A673 (cell line): ENCODE results near the gene SP140L.

Source experiments
- EZH2 ChIP-seq: fragments of 200-600 bp; sonication (generic); IDR thresholded peaks from 2 replicates; pipeline ENCODE4 v1.6.1; 2017; ENCODE audit warnings: borderline replicate concordance, low read depth, mild to moderate bottlenecking, mixed read lengths, antibody characterized with exemption, low read length; ENCODE audit not compliant: poor library complexity, severe bottlenecking
- TF ChIP-seq, protein P1 (sequence below): fragments of 300-800, 200-600 bp; sonication (generic); conservative IDR thresholded peaks from 2 replicates; pipeline ENCODE4 v1.5.1; 2017; ENCODE audit warnings: low read depth, mild to moderate bottlenecking, antibody characterized with exemption, low read length, moderate library complexity, mixed read lengths

DNA sequence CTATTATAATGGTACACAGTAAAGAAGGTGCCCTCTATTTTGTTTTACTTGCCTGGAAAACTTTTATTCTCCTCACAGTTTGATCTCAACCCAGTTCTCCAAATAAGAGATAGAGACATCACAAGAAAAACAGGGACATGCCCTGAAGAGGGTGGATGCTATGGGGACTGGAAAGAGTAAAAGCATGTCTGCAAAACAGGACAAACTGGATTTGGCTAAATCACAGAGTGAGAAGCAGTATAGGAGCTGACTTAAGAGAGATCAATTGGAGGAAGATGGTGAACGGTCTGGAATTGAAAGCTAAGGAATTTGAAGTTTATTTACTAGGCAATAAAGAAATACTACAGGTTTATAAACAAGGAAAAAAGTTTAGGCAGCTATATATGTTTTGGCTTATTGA, 33.0 kb downstream of the SP140L start:
- TF ChIP-seq, protein P1, sequence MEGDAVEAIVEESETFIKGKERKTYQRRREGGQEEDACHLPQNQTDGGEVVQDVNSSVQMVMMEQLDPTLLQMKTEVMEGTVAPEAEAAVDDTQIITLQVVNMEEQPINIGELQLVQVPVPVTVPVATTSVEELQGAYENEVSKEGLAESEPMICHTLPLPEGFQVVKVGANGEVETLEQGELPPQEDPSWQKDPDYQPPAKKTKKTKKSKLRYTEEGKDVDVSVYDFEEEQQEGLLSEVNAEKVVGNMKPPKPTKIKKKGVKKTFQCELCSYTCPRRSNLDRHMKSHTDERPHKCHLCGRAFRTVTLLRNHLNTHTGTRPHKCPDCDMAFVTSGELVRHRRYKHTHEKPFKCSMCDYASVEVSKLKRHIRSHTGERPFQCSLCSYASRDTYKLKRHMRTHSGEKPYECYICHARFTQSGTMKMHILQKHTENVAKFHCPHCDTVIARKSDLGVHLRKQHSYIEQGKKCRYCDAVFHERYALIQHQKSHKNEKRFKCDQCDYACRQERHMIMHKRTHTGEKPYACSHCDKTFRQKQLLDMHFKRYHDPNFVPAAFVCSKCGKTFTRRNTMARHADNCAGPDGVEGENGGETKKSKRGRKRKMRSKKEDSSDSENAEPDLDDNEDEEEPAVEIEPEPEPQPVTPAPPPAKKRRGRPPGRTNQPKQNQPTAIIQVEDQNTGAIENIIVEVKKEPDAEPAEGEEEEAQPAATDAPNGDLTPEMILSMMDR: no peak
- no peak for TF ChIP-seq EZH2
